HEK293T (cell line): ENCODE measurements around the gene CYP2F1.
"Not testable (repeated sequence)": the region's sequence is repeated elsewhere in the genome, so short reads cannot be mapped to it uniquely, and the experiment has no call there.

Source experiments
- CTCF ChIA-PET: fragments of 350-600 bp; formaldehyde crosslinking; extraction: SDS; loops from one replicate; lab custom pipeline; 2021; ENCODE audit warnings: antibody characterized with exemption, inconsistent platforms; lab: Yijun Ruan, JAX
- POLR2A ChIA-PET: fragments of 350-600 bp; formaldehyde crosslinking; extraction: SDS; loops from one replicate; lab custom pipeline; 2020; ENCODE audit warnings: antibody characterized with exemption, inconsistent platforms; lab: Yijun Ruan, JAX
- DNase-seq: peaks from one replicate; pipeline ENCODE4 v3.0.0; 2012; ENCODE audit warnings: mixed read lengths; ENCODE audit errors: extremely low spot score
- ARNT ChIP-seq: fragments of 450-650 bp; IDR thresholded peaks from 2 replicates; pipeline ENCODE4 v1.6.1; 2017; ENCODE audit warnings: mild to moderate bottlenecking
- BHLHE40 ChIP-seq: fragments of 450-650 bp; IDR thresholded peaks from 2 replicates; pipeline ENCODE4 v1.6.1; 2016; ENCODE audit warnings: mild to moderate bottlenecking, moderate library complexity, borderline replicate concordance
- CTBP1 ChIP-seq: fragments of 450-650 bp; IDR thresholded peaks from 2 replicates; pipeline ENCODE4 v1.6.1; 2016; ENCODE audit warnings: borderline replicate concordance
- ELF4 ChIP-seq: fragments of 450-650 bp; IDR thresholded peaks from 2 replicates; pipeline ENCODE4 v1.6.1; 2017; ENCODE audit warnings: antibody characterized with exemption
- FOXA1 ChIP-seq: fragments of 450-650 bp; IDR thresholded peaks from 2 replicates; pipeline ENCODE4 v1.6.1; 2016; ENCODE audit warnings: mild to moderate bottlenecking
- FOXK2 ChIP-seq: fragments of 450-650 bp; IDR thresholded peaks from 2 replicates; pipeline ENCODE4 v1.6.1; 2016; ENCODE audit warnings: mild to moderate bottlenecking
- FOXM1 ChIP-seq: fragments of 450-650 bp; IDR thresholded peaks from 2 replicates; pipeline ENCODE4 v1.6.1; 2017; ENCODE audit warnings: mild to moderate bottlenecking, borderline replicate concordance
- HDGF ChIP-seq: fragments of 450-650 bp; IDR thresholded peaks from 2 replicates; pipeline ENCODE4 v1.6.1; 2017; ENCODE audit warnings: antibody characterized with exemption, borderline replicate concordance
- L3MBTL2 ChIP-seq: fragments of 450-650 bp; conservative IDR thresholded peaks from 2 replicates; pipeline ENCODE4 v1.6.1; 2016; ENCODE audit warnings: mild to moderate bottlenecking
- LEF1 ChIP-seq: fragments of 450-650 bp; IDR thresholded peaks from 2 replicates; pipeline ENCODE4 v1.6.1; 2017; ENCODE audit warnings: mild to moderate bottlenecking, borderline replicate concordance
- NFRKB ChIP-seq: fragments of 450-650 bp; IDR thresholded peaks from 2 replicates; pipeline ENCODE4 v1.6.1; 2016; ENCODE audit warnings: mild to moderate bottlenecking, moderate library complexity
- SP1 ChIP-seq: fragments of 450-650 bp; IDR thresholded peaks from 2 replicates; pipeline ENCODE4 v1.6.1; 2017
- SUZ12 ChIP-seq: fragments of 450-650 bp; IDR thresholded peaks from 2 replicates; pipeline ENCODE4 v1.6.1; 2016; ENCODE audit warnings: mild to moderate bottlenecking
- TARDBP ChIP-seq: fragments of 450-650 bp; IDR thresholded peaks from 2 replicates; pipeline ENCODE4 v1.6.1; 2016
- ZNF384 ChIP-seq: fragments of 450-650 bp; IDR thresholded peaks from 2 replicates; pipeline ENCODE4 v1.6.1; 2016
- TF ChIP-seq, protein P1 (sequence below): fragments of 450-650 bp; IDR thresholded peaks from 2 replicates; pipeline ENCODE4 v1.6.1; 2016

CYP2F1 gene

DNA sequence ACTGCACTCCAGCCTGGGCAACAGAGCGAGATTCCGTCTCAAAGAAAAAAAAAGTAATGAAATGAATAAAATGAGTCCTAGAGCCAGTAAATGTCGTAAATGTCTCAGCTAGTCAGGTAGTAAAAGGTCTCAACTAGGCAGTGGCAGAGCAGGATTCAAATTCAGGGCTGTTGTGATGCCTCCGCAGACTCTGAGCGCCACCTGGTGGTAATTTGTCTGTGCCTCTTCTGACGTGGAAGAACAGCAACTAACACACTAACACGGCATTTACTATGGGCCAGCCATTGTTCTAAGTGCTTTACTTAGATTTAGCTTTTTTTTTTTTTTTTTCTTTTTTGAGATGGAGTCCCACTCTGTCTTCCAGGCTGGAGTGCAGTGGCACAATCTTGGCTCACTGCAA lies 30.2 kb downstream of the CYP2F1 start:
- ChIA-PET POLR2A (no interaction called here), CTCF (interaction anchor here (0.6 to 1.4 kb wide), 7 partner anchors 11 to 925 kb away, joined by 3 to 9 read pairs (median 4); no protein-coding TSS in a partner anchor)
- TF ChIP-seq L3MBTL2 (no peak), ZNF384 (peak; percentile 26; the same call in 1 of the 2 replicates)
- peak; percentile 73 for DNase-seq

DNA sequence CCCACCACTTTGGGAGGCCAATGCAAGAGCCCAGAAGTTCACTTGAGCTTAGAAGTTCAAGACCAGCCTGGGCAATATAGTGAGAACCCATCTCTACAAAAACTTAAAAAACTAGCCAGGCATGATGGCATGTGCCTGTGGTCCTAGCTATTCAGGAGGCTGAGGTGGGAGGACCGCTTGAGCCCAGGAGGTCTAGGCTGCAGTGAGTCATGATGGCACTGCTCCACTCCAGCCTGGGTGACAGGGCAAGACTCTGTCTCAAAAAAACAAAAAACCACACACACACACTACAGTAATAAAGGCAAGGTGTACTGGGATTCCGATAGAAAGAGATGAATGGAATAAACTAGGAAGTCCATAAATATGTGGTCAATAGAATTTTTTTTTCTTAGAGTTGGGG lies 35.6 kb downstream of the CYP2F1 start:
- TF ChIP-seq HDGF (no peak), FOXM1 (no peak), ZNF384 (no peak)
- ChIA-PET CTCF (no interaction called here), POLR2A (no interaction called here)
- no peak for DNase-seq

DNA sequence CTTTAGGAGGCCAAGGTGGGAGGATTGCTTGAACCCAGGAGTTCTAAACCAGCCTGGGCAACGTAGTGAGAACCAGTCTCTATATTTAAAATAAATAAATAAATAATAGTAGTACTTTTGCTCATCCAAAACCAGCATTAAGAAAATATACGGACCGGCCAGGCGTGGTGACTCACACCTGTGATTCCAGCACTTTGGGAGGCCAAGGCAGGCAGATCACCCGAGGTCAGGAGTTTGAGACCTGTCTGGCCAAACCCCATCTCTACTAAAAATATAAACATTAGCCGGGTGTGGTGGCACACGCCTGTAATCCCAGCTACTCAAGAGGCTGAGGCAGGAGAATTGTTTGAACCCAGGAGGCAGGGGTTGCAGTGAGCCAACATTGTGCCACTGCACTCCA lies 36.8 kb downstream of the CYP2F1 start:
- DNase-seq, CTCF ChIA-PET, POLR2A ChIA-PET: not testable (repeated sequence)

DNA sequence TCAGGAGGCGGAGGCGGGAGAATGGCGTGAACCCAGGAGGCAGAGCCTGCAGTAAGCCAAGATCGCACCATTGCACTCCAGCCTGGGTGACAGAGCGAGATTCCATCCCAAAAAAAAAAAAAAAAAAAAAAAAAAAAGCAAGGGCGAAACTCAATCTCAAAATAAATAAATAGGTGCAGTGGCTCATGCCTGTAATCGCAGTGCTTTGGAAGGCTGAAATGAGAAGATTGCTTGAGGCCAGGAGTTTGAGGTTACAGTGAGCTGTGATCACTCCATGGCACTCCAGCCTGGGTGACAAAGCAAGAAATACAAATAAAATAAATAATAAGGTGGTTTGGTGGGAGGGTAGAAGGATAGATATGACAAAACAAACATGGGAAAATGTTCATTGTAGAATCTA lies 39.8 kb downstream of the CYP2F1 start:
- no peak for DNase-seq
- ChIA-PET CTCF (no interaction called here), POLR2A (no interaction called here)
- TF ChIP-seq L3MBTL2 (no peak), ZNF384 (peak; percentile 81)

DNA sequence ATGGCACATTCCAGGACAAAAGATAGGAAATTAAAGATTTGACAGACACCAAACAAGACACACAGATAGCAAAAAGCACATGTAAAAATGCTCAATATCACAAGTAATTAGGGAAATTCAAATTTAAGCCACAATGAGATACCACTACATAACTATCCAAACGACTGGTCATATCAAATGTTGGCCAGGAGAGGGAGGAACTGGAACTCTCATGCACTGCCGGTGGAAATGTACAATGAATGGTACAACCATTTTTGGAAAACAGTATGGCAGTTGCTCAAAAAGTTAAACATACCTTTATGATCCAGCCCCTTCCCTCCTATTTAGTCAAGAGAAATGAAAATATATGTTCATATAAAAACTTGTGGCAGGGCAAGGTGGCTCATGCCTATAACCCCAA lies 42.0 kb downstream of the CYP2F1 start:
- CTCF ChIA-PET = no interaction called here

DNA sequence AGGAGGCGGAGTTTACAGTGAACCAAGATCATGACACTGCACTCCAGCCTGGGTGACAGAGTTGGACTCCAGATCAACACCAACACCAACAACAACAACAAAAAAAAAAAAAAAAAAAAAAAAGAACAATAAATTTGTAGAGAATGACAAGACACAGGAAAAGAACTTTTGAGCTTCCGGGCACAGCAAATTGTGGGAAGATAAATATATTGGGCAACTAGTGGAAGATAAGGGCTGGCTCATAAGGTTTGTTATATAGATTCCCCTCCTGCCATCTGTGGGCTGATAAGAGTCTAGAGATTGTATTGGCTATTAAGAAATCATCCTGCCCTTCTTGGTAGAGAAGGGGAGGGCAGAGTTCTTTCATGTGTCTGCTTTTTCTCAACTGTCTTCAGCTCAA lies 45.6 kb downstream of the CYP2F1 start:
- no peak for DNase-seq
- POLR2A ChIA-PET = no interaction called here
- CTCF ChIA-PET = interaction anchor here (0.7 kb wide), 1 partner anchor 29 kb away, joined by 3 read pairs; no protein-coding TSS in a partner anchor
- no peak for TF ChIP-seq LEF1
- TF ChIP-seq FOXA1 = no peak
- no peak for TF ChIP-seq ZNF384
- TF ChIP-seq, protein P1, sequence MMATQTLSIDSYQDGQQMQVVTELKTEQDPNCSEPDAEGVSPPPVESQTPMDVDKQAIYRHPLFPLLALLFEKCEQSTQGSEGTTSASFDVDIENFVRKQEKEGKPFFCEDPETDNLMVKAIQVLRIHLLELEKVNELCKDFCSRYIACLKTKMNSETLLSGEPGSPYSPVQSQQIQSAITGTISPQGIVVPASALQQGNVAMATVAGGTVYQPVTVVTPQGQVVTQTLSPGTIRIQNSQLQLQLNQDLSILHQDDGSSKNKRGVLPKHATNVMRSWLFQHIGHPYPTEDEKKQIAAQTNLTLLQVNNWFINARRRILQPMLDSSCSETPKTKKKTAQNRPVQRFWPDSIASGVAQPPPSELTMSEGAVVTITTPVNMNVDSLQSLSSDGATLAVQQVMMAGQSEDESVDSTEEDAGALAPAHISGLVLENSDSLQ = no peak
- TF ChIP-seq BHLHE40 = no peak
- TF ChIP-seq FOXK2 = no peak
- no peak for TF ChIP-seq ARNT
- TF ChIP-seq L3MBTL2 = no peak
- TF ChIP-seq ELF4 = no peak

More for the DNA sequence above, 42.0 kb downstream of the CYP2F1 start:
- POLR2A ChIA-PET = no interaction called here
- TF ChIP-seq FOXA1 (no peak), FOXK2 (no peak), FOXM1 (no peak), ZNF384 (no peak), HDGF (no peak), ELF4 (no peak), SP1 (no peak), L3MBTL2 (no peak), SUZ12 (no peak)
- TF ChIP-seq, protein P1 = no peak
- DNase-seq = no peak

DNA sequence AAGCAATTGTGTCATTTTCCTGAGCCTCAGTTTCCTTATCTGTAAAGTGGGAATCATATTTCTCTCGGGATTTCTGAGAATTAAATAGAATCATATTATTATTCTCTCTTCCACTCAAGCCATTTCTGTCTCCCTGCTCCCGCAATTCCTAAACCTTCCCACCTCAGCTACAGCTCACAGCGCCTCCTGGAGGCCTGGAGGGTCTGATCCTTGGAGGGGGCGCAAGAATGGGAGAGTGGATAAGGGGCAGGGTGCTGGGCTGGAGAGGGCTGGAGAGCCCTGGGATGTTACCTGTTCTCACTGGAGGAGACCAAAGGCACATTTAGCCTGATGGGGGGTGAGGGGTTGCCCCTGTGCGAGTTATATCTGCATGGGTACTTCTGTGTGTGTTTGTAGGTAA lies 47.7 kb downstream of the CYP2F1 start:
- CTCF ChIA-PET = no interaction called here
- DNase-seq = peak; percentile 44
- POLR2A ChIA-PET = no interaction called here
- TF ChIP-seq FOXK2 = no peak
- no peak for TF ChIP-seq SUZ12
- TF ChIP-seq, protein P1 = no peak
- TF ChIP-seq NFRKB = no peak
- TF ChIP-seq L3MBTL2 = no peak
- no peak for TF ChIP-seq LEF1
- TF ChIP-seq TARDBP = no peak
- TF ChIP-seq FOXA1 = no peak
- no peak for TF ChIP-seq CTBP1
- TF ChIP-seq SP1 = no peak
- TF ChIP-seq FOXM1 = no peak
- TF ChIP-seq ARNT = no peak
- no peak for TF ChIP-seq ZNF384
- TF ChIP-seq HDGF = no peak
- TF ChIP-seq BHLHE40 = no peak
- TF ChIP-seq ELF4 = no peak
